Liver (tissue), 9 donors: Measurements from ENCODE around the gene GSK3A. TPM values are rescaled to one million over a fixed set of nuclear protein-coding genes. Genes with fewer than 3 reads are reported as not detected.

Experiments
- DNase-seq: peaks from one replicate; pipeline ENCODE4 v3.0.0-alpha.2; 2017; ENCODE audit warnings: low spot score
- H3K27ac ChIP-seq, 2 donors: one replicate each; pipeline ENCODE4 v1.7.0; 2013; ENCODE audit warnings: inconsistent platforms in 2 of 2, low read length in 2 of 2, control low read depth in 1 of 2, low read depth in 1 of 2, mild to moderate bottlenecking in 1 of 2
- H3K27me3 ChIP-seq, 4 donors: one replicate each; pipeline versions ENCODE4 v1.6.1 to v1.7.0; 2013; ENCODE audit warnings: low read length in 3 of 4, inconsistent platforms in 1 of 4, mild to moderate bottlenecking in 1 of 4, moderate library complexity in 1 of 4; ENCODE audit not compliant: control insufficient read depth in 4 of 4, insufficient read depth in 4 of 4
- H3K36me3 ChIP-seq, 4 donors: one replicate each; pipeline versions ENCODE4 v1.6.1 to v1.7.0; 2013; ENCODE audit warnings: low read length in 3 of 4, mild to moderate bottlenecking in 3 of 4, low read depth in 1 of 4, moderate library complexity in 1 of 4; ENCODE audit not compliant: control insufficient read depth in 4 of 4, insufficient read depth in 3 of 4
- H3K4me1 ChIP-seq, 4 donors: one replicate each; pipeline versions ENCODE4 v1.6.1 to v1.7.0; 2013; ENCODE audit warnings: low read length in 3 of 4, mild to moderate bottlenecking in 3 of 4, moderate library complexity in 1 of 4; ENCODE audit not compliant: control insufficient read depth in 4 of 4, insufficient read depth in 4 of 4
- H3K4me3 ChIP-seq, 3 donors: one replicate each; pipeline versions ENCODE4 v1.6.1 to v1.7.0; 2013; ENCODE audit warnings: low read length in 3 of 3, control low read depth in 1 of 3, low read depth in 1 of 3, mild to moderate bottlenecking in 1 of 3
- H3K9ac ChIP-seq, 2 donors: one replicate each; pipeline ENCODE4 v1.7.0; 2013; ENCODE audit warnings: low read length in 2 of 2, mild to moderate bottlenecking in 2 of 2, moderate library complexity in 2 of 2, control low read depth in 1 of 2, low read depth in 1 of 2
- H3K9me3 ChIP-seq, 4 donors: one replicate each; pipeline versions ENCODE4 v1.6.1 to v1.7.0; 2013; ENCODE audit warnings: low read length in 3 of 4; ENCODE audit not compliant: control insufficient read depth in 4 of 4
- CTCF ChIP-seq: fragments of 150-350 bp; IDR thresholded peaks from 2 replicates; pipeline ENCODE4 v1.5.1; 2017; ENCODE audit warnings: improper control_type of control experiment, low read depth, low read length; ENCODE audit not compliant: missing input control
- FOXA1 ChIP-seq: IDR thresholded peaks from 2 replicates; pipeline ENCODE4 v1.6.1; 2016; ENCODE audit warnings: antibody characterized with exemption
- GABPA ChIP-seq, 2 donors: IDR thresholded peaks in 1 of 2; conservative IDR thresholded peaks in 1 of 2; 2 replicates each; pipeline ENCODE4 v1.6.1; 2016; ENCODE audit warnings: antibody characterized with exemption in 2 of 2, mild to moderate bottlenecking in 1 of 2, moderate library complexity in 1 of 2
- HNF4A ChIP-seq, 2 donors: conservative IDR thresholded peaks; 2 replicates each; pipeline ENCODE4 v1.6.1; 2016; ENCODE audit warnings: antibody characterized with exemption in 2 of 2, mild to moderate bottlenecking in 2 of 2
- HNF4G ChIP-seq: IDR thresholded peaks from 2 replicates; pipeline ENCODE4 v1.6.1; 2016; ENCODE audit warnings: antibody characterized with exemption
- NR2F2 ChIP-seq: IDR thresholded peaks from 2 replicates; pipeline ENCODE4 v1.6.1; 2016; ENCODE audit warnings: antibody characterized with exemption
- REST ChIP-seq: IDR thresholded peaks from 2 replicates; pipeline ENCODE4 v1.6.1; 2016; ENCODE audit warnings: antibody characterized with exemption, mild to moderate bottlenecking
- RXRA ChIP-seq, 2 donors: IDR thresholded peaks; 2 replicates each; pipeline ENCODE4 v1.6.1; 2017 to 2018; ENCODE audit warnings: antibody characterized with exemption in 2 of 2, mild to moderate bottlenecking in 1 of 2
- ZBTB33 ChIP-seq: IDR thresholded peaks from 2 replicates; pipeline ENCODE4 v1.6.1; 2016; ENCODE audit warnings: antibody characterized with exemption
- WGBS: extraction: QIAGEN DNeasy Blood & Tissue Kit; methylation state at CpG from one replicate; pipeline ENCODE4 v1.1.7; 2013; 5-methylcytosine and 5-hydroxymethylcytosine counted together
- polyA plus RNA-seq, 2 donors: library from polyadenylated mRNA; stranded (reverse) in 1 of 2; unstranded in 1 of 2; fragments of 200-250 nt in 1 of 2; fragments of >200 nt in 1 of 2; fragmentation: Nextera tagmentation in 1 of 2; extraction: Ambion mirVana in 1 of 2; gene quantifications; one replicate each; pipeline versions ENCODE4 v1.2.1 to v1.2.3, GENCODE V29; 2013 to 2015
- total RNA-seq, 2 donors: library from RNA; depleted of rRNA; stranded (reverse); fragments of >200 nt; gene quantifications; one replicate each; pipeline ENCODE4 v1.2.3, GENCODE V29; 2014
- TF ChIP-seq, protein P1 (sequence below): IDR thresholded peaks from 2 replicates; pipeline ENCODE4 v1.6.1; 2016; ENCODE audit warnings: antibody characterized with exemption
- donor health status: healthy.
- donor health status: healthy.
- donor health status: healthy.
- donor health status: healthy.
- donor health status: healthy.

Gene GSK3A
- total and polyA plus RNA-seq, 4 donors = 5.9 to 23.1 (median 13.0) TPM

- Histone ChIP-seq H3K4me1 (peaks cover 1 to 31% (median 16%) of the 10 kb centered on the region in 4 donors), H3K9me3 (no peaks in the 10 kb centered on the region), H3K4me3 (peak overlapping the region; percentile 88 to 93 (median 92)), H3K9ac (peak overlapping the region; percentile 83 to 97), H3K27ac (peak overlapping the region in 1 of 2 donors; percentile 55), H3K36me3 (peaks cover 0 to 3% (median 0%) of the 10 kb centered on the region in 4 donors), H3K27me3 (no peaks in the 10 kb centered on the region)
- WGBS = under 1% methylated on average over 49 of the region's 49 CpGs
- no peak for DNase-seq
- TF ChIP-seq RXRA (IDR thresholded peaks at IDR 0.05) = no peak
- no peak for TF ChIP-seq GABPA (IDR thresholded peaks at IDR 0.05 in 1 of 2, conservative IDR thresholded peaks at IDR 0.05 in 1 of 2)
Observed at GRCh38 chr19:42242069-42242511, 312 bp downstream of the GSK3A start.

DNA sequence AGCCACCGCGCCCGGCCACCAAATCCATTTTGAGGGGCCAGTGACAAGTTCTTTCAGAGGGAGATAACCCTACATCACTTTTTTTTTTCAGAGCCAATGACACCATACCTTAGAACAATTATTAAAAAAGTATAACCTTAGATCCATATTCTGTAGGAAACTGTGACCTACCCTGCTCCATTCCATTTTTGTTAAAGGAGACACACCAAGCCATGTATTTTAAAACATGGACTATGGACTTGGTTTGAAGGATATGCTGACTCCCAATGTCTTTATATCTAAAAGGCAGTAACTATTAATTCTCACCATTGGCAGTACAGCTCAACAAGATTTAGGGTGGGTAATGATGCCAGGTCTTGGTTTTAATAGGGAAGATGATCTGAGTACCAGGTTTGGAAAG, 1.1 kb downstream of the GSK3A start:
- no peak for TF ChIP-seq ZBTB33
- no peak for TF ChIP-seq RXRA (IDR thresholded peaks at IDR 0.05)
- TF ChIP-seq FOXA1 = no peak
- no peak for TF ChIP-seq CTCF
- peak; percentile 43 to 55 for TF ChIP-seq HNF4A (conservative IDR thresholded peaks at IDR 0.05)
- peaks cover 3 to 7% (median 5%) of the 10 kb centered on the region in 4 donors for H3K36me3 ChIP-seq
- DNase-seq = no peak
- WGBS = 96% methylated on average over 3 of the region's 3 CpGs
- no peaks in the 10 kb centered on the region for H3K9me3 ChIP-seq
- H3K27me3 ChIP-seq = no peaks in the 10 kb centered on the region
- peak overlapping the region; percentile 83 to 97 for H3K9ac ChIP-seq
- peak overlapping the region; percentile 88 to 93 (median 92) for H3K4me3 ChIP-seq
- no peak overlapping the region for H3K27ac ChIP-seq
- peaks cover 1 to 29% (median 16%) of the 10 kb centered on the region in 4 donors for H3K4me1 ChIP-seq

DNA sequence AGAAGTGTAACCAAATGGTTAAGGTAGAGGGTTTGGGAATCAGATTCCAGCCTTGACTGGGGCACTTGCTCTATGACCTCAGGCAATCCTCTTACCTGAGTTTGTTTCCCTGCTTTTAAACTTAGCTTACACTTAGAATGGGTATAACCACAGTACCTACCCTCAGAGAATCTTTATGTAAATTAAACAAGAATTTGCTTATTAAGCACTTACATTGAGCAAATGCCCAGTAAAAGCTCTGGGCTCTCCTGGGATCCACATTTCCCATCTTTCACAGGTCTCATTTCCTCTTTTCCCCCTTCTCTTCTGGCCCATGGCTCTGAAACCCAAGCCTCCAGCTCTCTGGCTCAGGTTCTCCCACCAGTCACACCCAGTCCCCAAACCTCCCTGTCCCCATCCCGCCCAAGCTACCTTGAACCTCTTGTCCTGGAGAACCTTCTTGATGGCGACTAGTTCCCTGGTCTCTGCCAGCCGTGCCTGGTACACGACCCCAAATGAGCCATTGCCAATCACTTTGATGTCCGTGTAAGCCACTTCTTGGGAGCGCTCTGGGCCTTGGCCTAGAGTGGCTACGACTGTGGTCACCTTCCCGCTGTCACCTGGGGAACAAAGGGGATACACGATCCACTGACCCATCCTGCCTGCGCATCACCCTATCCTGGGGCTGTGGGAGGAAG, 2.7 kb downstream of the GSK3A start:
- Histone ChIP-seq H3K4me3 (no peak overlapping the region), H3K36me3 (peaks cover 8 to 20% (median 17%) of the 10 kb centered on the region in 4 donors), H3K27me3 (no peaks in the 10 kb centered on the region), H3K9ac (no peak overlapping the region), H3K9me3 (no peaks in the 10 kb centered on the region), H3K4me1 (peaks cover 0 to 20% (median 10%) of the 10 kb centered on the region in 4 donors), H3K27ac (no peak overlapping the region)
- WGBS = 93% methylated on average over 10 of the region's 10 CpGs
- no peak for DNase-seq
- TF ChIP-seq HNF4G = no peak
- TF ChIP-seq, protein P1, sequence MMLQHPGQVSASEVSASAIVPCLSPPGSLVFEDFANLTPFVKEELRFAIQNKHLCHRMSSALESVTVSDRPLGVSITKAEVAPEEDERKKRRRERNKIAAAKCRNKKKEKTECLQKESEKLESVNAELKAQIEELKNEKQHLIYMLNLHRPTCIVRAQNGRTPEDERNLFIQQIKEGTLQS = no peak
- no peak for TF ChIP-seq RXRA (IDR thresholded peaks at IDR 0.05)
- TF ChIP-seq NR2F2 = no peak
- TF ChIP-seq REST = no peak
- no peak for TF ChIP-seq FOXA1
- TF ChIP-seq ZBTB33 = no peak
